Measurements from ENCODE around the gene LMOD3.

LMOD3 gene

DNA sequence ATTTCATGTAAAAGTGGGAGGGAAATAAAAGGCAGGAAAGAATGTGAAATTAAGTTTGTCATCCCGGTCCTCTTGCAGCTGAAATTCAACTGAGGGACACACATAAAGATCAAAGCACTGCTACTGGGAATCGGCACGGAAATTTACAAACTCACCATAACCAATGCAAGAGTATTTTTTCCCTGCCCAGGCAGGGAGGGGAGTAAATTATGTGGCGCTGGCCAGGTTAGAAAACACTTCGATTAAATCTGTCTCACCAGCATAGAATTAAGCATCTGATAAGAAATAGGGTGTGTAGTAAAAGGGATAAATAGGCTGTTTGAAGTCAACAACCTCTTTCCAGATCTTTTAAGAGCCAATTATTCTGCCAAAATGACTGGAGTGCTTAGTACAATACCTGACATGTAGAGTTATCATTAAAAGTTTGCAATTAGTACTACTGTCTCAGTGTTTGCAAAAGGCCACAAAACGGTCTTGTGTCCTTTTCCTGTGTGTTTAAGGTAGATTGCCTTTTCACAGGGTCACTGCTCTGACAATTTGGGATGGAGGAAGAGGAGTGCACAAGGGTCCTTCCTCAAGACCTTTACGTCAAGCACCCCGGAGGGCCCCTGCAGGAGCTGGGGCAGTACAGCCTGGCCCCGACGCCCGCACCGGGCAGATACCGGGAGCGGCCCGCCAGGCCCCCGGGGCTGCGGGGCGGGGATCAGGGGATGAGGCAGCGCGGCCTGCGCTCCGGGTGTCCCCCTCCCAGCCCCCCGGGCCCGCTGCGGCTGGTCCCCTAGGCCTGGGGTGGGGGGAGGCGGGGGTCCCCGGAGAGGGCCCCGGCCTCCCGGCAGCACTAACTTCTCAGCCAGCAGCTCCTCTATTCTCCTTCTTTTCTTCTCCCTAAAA lies 42.9 kb downstream of the LMOD3 start:
- Histone ChIP-seq H3K27ac (peak overlapping the region; percentile 77 to 99 (median 95)), H3K4me3 (peak overlapping the region; percentile 62 to 98 (median 92))

DNA sequence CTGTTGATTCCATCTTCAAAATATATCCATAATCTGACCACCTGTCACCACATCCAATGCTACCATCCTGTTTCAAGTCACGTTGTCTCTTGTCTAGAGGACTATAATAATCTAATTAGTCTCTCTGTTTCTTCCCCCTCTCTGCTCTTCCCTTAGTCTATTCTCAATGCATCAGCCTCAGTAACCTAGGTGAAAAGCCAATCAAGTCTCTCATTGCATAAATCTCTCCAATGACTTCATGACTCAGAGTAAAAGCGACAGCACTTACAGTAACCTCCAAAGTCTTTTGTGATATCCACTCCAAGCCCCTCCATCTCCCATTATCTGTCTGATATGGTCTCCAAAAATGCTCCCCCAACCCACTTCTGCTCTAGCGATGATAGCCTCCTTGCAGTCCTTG lies 49.5 kb downstream of the LMOD3 start:
- Histone ChIP-seq H3K27ac (no peak overlapping the region), H3K4me3 (no peak overlapping the region)

DNA sequence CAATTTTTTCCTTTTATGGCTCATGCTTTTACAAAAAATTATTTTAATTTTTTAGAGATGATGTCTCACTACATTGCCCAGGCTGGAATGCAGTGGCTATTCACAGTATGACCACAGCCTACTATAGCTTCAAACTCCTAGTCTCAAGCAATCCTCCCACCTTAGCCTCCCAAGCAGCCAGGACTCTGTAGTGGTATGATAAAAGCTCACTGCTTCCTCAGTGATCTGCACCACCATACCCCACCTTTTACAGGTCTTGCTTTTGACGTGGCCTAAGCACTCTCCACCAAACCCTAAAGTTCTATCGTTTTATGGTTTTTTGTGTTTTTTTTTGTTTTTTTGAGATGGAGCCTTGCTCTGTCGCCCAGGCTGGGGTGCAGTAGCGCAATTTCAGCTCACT lies 56.3 kb downstream of the LMOD3 start:
- Histone ChIP-seq H3K4me3 (no peak overlapping the region), H3K27ac (peak overlapping the region in 1 of 21 experiments; percentile 51)

DNA sequence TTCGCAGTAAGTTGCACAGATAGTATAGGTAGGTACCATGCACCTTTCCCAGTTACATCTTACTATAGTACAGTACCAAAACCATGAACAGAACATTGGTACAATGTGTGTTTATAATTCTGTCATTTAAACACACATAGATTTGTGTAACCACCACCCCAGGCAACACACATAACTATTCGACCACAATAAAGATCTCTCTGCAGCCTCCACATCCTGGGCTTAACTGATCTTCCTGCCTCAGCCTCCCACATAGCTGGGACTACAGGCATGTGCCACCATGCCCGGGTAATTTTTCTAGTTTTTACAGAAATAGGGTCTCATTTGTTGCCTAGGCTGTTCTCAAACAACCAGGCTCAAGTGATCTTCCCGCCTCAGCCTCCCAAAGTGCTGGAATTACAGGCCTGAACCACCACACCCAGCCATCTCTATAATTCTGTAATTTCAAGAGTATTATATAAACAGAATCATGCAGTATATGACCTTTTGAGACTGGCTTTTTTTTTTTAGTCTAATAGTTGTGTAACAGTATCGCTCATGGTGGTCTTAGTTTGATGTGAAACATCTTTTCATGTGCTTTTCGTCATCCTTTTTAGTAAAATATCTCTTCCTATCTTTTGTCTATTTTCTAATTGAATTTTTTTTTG lies 57.0 kb downstream of the LMOD3 start:
- Histone ChIP-seq H3K4me3 (no peak overlapping the region), H3K27ac (peak overlapping the region in 3 of 21 experiments; percentile 27 to 51 (median 32))

DNA sequence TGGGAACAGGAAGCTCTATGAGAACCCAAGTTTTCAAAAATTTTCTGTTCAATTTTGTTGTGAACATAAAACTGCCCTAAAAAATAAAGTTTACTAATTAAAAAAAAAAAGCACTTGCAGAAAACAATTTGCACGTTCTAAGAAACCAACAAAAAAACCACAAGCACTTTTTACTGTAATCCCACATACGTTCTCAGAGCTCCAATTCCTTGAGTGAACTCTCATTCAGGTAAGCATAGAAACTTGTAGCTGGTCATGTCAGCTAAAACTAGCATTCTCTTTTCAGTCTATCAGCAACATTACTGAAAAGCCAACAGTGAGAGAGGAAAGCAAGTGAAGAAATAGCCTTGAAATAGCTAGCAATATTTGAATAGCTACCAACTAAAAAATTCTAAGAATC lies 58.8 kb downstream of the LMOD3 start:
- peak overlapping the region in 1 of 21 experiments; percentile 51 for H3K27ac ChIP-seq
- H3K4me3 ChIP-seq = no peak overlapping the region

DNA sequence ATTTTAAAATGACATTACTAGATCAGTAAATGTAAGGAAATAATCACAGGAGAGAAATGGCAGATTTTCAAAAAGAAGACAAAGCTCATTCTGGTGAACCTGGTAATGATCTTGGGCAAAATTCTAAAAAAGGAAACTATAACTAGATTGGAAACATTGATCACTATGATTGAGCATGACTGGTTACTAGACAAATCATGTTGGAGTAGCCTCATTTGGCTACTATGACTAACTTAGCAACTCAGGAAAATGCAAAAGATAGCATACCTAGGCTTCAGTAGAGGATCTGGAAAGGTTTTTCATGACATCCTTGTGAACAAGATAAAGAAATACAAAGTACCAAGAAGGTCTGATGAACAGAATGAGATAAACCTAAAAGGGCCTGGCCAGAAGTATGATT lies 62.7 kb downstream of the LMOD3 start:
- peak overlapping the region in 1 of 21 experiments; percentile 84 for H3K27ac ChIP-seq
- H3K4me3 ChIP-seq = no peak overlapping the region

DNA sequence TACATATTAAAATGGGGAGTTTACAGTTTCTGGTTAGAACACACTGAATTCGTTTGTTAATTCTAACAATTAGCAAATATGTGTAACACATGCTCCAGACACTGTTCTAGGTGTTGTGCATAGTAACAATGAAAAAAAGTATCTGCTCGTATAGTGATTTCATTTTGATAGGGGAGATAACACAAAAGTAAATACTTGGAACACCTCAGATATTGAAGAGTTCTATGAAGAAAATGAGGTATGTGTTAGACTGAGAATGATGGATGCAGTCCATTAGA lies 63.5 kb downstream of the LMOD3 start:
- Histone ChIP-seq H3K27ac (peak overlapping the region in 10 of 21 experiments; percentile 3 to 84 (median 45)), H3K4me3 (no peak overlapping the region)

DNA sequence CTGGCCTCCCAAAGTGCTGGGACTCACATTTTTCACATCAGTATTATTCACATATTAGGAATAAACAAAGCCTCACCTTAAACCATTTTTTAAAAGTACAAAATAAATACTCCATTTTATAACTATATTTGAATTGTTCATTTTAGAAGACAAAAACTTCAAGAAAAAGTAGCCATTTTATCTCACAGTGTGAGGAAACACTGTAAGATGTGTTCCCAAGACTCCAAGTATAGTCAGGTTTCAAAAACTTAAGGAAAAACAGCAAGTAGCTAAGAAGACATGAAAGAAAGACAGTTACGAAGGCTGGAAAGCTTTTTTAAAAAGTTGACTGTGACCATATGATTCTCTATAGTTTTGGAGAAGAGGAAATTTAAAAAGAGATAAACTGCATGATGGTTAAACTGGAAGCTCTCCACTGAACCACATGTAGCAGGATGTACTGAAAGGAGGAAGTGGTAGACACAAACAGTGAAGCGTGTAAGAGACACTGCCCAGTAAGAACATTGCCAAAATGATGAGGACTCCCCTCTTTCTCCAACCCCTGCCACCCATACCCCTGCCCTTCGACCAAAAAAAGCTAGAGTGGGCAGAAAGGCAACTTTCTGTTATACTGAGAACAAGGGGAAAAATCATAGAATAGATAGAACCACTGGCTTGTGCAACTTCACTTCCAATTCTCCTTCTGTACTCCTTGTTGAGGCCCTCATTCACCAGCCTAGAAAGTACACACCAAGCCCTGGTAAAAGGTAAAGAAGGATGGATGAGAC lies 64.0 kb downstream of the LMOD3 start:
- Histone ChIP-seq H3K4me3 (no peak overlapping the region), H3K27ac (peak overlapping the region in 10 of 21 experiments; percentile 3 to 84 (median 45))

Measured in skin epidermis (tissue), 12 donors.